ENCODE measurements around the gene MBTD1.

The MBTD1 gene

DNA sequence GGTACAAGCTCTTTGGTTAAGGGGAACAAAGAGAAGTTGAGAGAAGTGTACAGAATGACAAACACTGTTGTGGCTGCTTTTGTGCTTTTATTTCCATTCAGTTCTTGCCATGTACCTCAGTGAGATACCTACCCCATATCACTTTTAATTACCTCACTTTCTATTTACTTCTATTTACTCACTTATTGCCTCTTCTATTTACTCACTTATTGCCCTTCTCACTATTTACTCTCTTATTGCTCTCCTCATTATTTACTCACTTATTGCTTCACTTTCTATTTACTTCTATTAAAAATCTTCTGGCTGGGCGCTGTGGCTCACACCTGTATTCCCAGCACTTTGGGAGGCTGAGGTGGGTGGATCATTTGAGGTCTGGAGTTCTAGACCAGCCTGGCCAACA is 41.9 kb downstream of the MBTD1 start:
- no peak overlapping the region for H3K9ac ChIP-seq (ENCODE audit: low read length)
- no peaks in the 10 kb centered on the region for H3K4me1 ChIP-seq (ENCODE audit: control insufficient read depth, insufficient read depth, low read length)
- H3K9me3 ChIP-seq (ENCODE audit: control insufficient read depth, low read length), result no peaks in the 10 kb centered on the region
- no peaks in the 10 kb centered on the region for H3K36me3 ChIP-seq (ENCODE audit: control insufficient read depth, insufficient read depth, low read length)
- H3K27me3 ChIP-seq (ENCODE audit: control insufficient read depth, insufficient read depth, low read length), result no peaks in the 10 kb centered on the region
- H3K4me3 ChIP-seq (ENCODE audit: low read length), result no peak overlapping the region

DNA sequence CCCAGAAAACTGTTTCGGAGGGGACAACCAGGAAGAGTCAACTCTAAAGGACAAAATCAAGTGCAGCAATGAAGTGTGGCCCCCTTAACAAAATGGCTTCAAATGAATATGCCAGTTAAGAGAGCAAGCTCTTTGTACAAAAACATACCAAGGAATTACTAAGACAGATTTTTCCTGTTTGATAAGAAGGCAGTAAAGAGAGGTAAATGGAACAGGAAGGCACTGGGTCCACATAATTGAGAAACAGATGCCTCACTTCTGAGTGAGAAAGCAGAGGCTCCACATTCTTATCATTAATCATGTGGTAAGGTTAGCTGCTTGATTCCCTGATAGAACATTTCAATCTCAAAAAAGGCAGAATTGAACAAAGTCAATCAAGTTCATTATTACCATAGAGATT is 44.9 kb downstream of the MBTD1 start:
- H3K27me3 ChIP-seq (ENCODE audit: control insufficient read depth, insufficient read depth, low read length), result no peaks in the 10 kb centered on the region
- H3K4me3 ChIP-seq (ENCODE audit: low read length), result no peak overlapping the region
- no peaks in the 10 kb centered on the region for H3K9me3 ChIP-seq (ENCODE audit: control insufficient read depth, low read length)
- H3K4me1 ChIP-seq (ENCODE audit: control insufficient read depth, insufficient read depth, low read length), result no peaks in the 10 kb centered on the region
- no peaks in the 10 kb centered on the region for H3K36me3 ChIP-seq (ENCODE audit: control insufficient read depth, insufficient read depth, low read length)
- no peak overlapping the region for H3K9ac ChIP-seq (ENCODE audit: low read length)

DNA sequence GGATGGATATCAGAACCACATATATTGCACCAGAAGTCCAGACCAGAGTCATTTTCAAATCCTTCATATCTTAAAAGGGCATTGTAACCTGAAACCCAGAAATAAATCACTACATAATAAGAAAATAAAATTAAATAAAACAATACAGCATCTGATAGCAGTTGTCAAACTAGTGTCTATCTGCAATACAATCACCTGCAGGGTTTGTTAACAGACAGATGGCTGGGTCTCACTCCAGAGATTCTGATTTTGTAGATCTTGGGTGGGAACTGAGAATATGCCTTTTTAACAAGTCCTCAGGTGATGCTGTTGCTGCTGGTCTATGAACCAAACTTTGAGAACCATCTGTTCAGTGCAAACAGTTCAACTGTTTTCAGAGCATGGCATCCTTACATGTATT is 56.0 kb downstream of the MBTD1 start:
- Histone ChIP-seq H3K36me3 (ENCODE audit: control insufficient read depth, insufficient read depth, low read length) (peaks cover 3% of the 10 kb centered on the region), H3K4me3 (ENCODE audit: low read length) (no peak overlapping the region), H3K27me3 (ENCODE audit: control insufficient read depth, insufficient read depth, low read length) (no peaks in the 10 kb centered on the region), H3K9ac (ENCODE audit: low read length) (no peak overlapping the region), H3K9me3 (ENCODE audit: control insufficient read depth, low read length) (no peaks in the 10 kb centered on the region), H3K4me1 (ENCODE audit: control insufficient read depth, insufficient read depth, low read length) (no peaks in the 10 kb centered on the region)

DNA sequence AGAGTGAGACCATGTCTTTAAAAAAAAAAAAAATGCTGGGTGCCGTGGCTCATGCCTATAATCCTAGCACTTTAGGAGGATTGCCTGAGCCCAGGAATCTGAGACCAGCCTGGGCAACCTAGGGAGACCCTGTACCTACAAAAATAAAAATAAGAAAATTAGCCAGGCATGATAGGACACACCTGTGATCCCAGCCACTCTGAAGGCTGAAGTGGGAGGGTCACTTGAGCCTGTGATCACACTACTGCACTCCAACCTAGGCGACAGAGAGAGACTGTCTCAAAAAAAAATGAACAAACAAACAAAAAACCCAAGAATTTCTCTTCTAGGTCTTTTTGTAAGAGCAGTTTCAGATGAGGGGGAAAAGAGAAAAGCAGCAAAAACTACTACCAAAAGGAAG is 59.0 kb downstream of the MBTD1 start:
- Histone ChIP-seq H3K9me3 (ENCODE audit: control insufficient read depth, low read length) (no peaks in the 10 kb centered on the region), H3K36me3 (ENCODE audit: control insufficient read depth, insufficient read depth, low read length) (peaks cover 9% of the 10 kb centered on the region), H3K4me1 (ENCODE audit: control insufficient read depth, insufficient read depth, low read length) (no peaks in the 10 kb centered on the region), H3K9ac (ENCODE audit: low read length) (no peak overlapping the region), H3K4me3 (ENCODE audit: low read length) (no peak overlapping the region), H3K27me3 (ENCODE audit: control insufficient read depth, insufficient read depth, low read length) (no peaks in the 10 kb centered on the region)

DNA sequence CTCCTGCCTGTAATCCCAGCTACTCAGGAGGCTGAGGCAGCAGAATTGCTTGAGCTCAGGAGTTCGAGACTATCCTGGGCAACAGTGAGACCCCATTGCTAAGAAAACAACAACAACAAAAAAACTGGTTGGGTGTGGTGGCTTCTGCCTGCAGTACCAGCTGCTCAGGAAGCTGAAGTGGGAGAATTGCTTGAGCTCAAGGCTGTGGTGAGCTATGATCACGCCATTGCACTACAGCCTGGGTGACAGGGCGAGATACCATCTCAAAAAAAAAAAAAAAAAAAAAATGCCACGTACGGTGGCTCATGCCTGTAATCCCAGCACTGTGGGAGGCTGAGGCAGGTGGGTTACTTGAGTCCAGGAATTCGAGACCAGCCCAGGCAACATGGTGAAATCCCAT is 59.6 kb downstream of the MBTD1 start:
- Histone ChIP-seq H3K4me1 (ENCODE audit: control insufficient read depth, insufficient read depth, low read length) (no peaks in the 10 kb centered on the region), H3K9ac (ENCODE audit: low read length) (no peak overlapping the region), H3K27me3 (ENCODE audit: control insufficient read depth, insufficient read depth, low read length) (no peaks in the 10 kb centered on the region), H3K36me3 (ENCODE audit: control insufficient read depth, insufficient read depth, low read length) (peaks cover 9% of the 10 kb centered on the region), H3K9me3 (ENCODE audit: control insufficient read depth, low read length) (no peaks in the 10 kb centered on the region), H3K4me3 (ENCODE audit: low read length) (no peak overlapping the region)

DNA sequence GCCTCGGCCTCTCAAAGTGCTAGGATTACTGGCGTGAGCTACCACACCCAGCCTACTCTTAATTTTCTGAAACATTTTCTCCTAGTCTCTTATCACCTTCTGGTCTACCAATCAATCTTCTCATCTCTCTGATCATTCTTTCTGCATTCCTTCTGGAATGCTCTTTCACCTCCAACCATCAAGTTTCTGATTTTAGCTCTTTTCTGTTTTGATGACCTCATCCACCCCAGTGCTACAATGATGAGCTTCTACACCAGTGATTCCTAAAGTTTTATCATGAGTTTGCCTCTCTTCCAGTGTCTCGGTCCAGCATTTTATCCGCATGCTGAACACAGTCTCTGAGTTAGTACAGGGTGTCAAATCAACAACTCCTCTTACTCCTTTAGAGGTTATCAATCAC is 62.1 kb downstream of the MBTD1 start:
- H3K4me3 ChIP-seq (ENCODE audit: low read length), result no peak overlapping the region
- no peaks in the 10 kb centered on the region for H3K4me1 ChIP-seq (ENCODE audit: control insufficient read depth, insufficient read depth, low read length)
- H3K9me3 ChIP-seq (ENCODE audit: control insufficient read depth, low read length), result no peaks in the 10 kb centered on the region
- H3K9ac ChIP-seq (ENCODE audit: low read length), result no peak overlapping the region
- peaks cover 9% of the 10 kb centered on the region for H3K36me3 ChIP-seq (ENCODE audit: control insufficient read depth, insufficient read depth, low read length)
- no peaks in the 10 kb centered on the region for H3K27me3 ChIP-seq (ENCODE audit: control insufficient read depth, insufficient read depth, low read length)

DNA sequence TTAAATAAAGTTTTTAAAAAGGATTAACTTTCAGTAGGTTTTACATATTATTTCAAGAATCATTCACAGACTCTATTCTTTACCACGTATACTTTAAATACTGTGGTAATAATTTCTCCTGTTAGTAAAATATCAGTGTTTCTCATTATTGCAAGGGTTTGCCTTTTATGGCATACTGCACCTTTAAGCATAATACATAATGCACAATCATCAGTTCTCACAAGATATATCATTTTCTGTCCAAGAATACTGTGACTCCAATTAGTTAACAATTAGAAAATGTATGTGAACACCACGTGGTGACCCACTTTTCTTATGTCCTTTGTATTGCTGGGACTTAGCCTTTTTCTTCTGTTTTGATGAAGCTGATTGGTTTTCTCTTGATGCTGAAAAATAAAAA is 68.0 kb downstream of the MBTD1 start:
- Histone ChIP-seq H3K9ac (ENCODE audit: low read length) (no peak overlapping the region), H3K36me3 (ENCODE audit: control insufficient read depth, insufficient read depth, low read length) (no peaks in the 10 kb centered on the region), H3K9me3 (ENCODE audit: control insufficient read depth, low read length) (no peaks in the 10 kb centered on the region), H3K4me1 (ENCODE audit: control insufficient read depth, insufficient read depth, low read length) (no peaks in the 10 kb centered on the region), H3K4me3 (ENCODE audit: low read length) (no peak overlapping the region), H3K27me3 (ENCODE audit: control insufficient read depth, insufficient read depth, low read length) (no peaks in the 10 kb centered on the region)

DNA sequence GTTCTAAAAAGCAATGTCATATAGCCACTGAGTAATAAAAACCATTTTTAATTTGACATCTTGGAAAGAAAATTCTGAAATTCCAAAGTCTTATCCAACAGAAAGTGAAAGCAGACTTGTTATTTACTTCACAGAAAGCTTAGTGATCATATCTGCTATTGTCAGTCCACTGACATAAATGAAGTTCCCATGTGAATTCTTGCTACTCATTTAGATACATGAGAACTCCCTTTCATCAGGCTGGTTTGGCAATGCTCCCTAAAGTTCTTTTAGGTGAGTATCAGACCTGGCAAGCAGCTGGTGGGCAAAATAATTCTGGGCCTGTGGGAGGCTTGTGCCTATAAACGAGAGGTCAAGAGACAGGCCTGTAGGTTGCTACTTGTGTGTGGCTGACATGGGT is 70.2 kb downstream of the MBTD1 start:
- no peaks in the 10 kb centered on the region for H3K36me3 ChIP-seq (ENCODE audit: control insufficient read depth, insufficient read depth, low read length)
- H3K9me3 ChIP-seq (ENCODE audit: control insufficient read depth, low read length), result no peaks in the 10 kb centered on the region
- no peaks in the 10 kb centered on the region for H3K4me1 ChIP-seq (ENCODE audit: control insufficient read depth, insufficient read depth, low read length)
- no peak overlapping the region for H3K4me3 ChIP-seq (ENCODE audit: low read length)
- no peak overlapping the region for H3K9ac ChIP-seq (ENCODE audit: low read length)
- no peaks in the 10 kb centered on the region for H3K27me3 ChIP-seq (ENCODE audit: control insufficient read depth, insufficient read depth, low read length)

DNA sequence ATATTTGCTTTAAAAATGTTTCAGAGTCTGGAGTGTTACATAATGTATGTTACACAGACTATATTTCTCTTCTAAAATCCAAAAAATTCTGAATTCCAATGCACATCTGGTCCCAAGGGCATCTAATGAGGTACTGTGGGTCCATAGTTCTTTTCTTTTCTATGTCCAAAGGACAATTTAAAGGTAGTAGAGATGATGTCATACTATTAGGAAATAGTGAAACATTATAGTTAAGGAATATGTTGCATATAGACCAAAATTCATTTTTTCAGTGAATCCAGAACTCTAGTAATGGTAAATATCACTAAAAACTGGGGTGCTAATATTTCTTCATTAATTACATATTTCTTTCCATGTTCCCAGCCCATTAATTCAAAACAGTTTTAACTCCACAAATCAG is 70.7 kb downstream of the MBTD1 start:
- no peak overlapping the region for H3K4me3 ChIP-seq (ENCODE audit: low read length)
- H3K4me1 ChIP-seq (ENCODE audit: control insufficient read depth, insufficient read depth, low read length), result no peaks in the 10 kb centered on the region
- H3K9me3 ChIP-seq (ENCODE audit: control insufficient read depth, low read length), result no peaks in the 10 kb centered on the region
- no peaks in the 10 kb centered on the region for H3K36me3 ChIP-seq (ENCODE audit: control insufficient read depth, insufficient read depth, low read length)
- no peaks in the 10 kb centered on the region for H3K27me3 ChIP-seq (ENCODE audit: control insufficient read depth, insufficient read depth, low read length)
- H3K9ac ChIP-seq (ENCODE audit: low read length), result no peak overlapping the region

DNA sequence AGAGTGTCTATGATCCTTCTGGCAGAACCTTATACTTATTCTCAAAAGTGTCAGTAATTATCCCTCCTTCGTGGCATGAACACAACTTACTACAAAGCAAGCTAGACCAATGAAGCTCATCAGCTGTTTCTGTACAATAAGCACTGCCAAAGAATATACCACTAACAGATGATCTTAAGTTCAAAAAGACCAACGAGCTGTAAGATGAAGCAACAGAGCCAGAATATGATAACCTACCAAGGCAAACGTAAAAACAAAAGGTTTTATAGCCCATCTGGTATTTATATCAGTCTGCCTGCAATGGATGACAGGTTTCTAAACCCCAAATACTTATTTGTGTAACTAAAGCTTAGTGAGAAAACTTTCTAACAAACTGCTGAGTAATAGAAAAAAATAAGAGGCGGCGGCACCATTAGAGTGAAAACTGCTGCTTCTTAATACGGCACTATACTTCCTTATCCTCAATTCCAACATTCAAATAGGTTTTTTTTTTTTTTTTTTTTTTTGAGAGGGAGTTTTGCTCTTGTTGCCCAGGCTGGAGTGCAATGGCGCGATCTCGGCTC is 71.5 kb downstream of the MBTD1 start:
- Histone ChIP-seq H3K4me1 (ENCODE audit: control insufficient read depth, insufficient read depth, low read length) (no peaks in the 10 kb centered on the region), H3K9ac (ENCODE audit: low read length) (no peak overlapping the region), H3K27me3 (ENCODE audit: control insufficient read depth, insufficient read depth, low read length) (no peaks in the 10 kb centered on the region), H3K4me3 (ENCODE audit: low read length) (no peak overlapping the region), H3K9me3 (ENCODE audit: control insufficient read depth, low read length) (no peaks in the 10 kb centered on the region), H3K36me3 (ENCODE audit: control insufficient read depth, insufficient read depth, low read length) (no peaks in the 10 kb centered on the region)

DNA sequence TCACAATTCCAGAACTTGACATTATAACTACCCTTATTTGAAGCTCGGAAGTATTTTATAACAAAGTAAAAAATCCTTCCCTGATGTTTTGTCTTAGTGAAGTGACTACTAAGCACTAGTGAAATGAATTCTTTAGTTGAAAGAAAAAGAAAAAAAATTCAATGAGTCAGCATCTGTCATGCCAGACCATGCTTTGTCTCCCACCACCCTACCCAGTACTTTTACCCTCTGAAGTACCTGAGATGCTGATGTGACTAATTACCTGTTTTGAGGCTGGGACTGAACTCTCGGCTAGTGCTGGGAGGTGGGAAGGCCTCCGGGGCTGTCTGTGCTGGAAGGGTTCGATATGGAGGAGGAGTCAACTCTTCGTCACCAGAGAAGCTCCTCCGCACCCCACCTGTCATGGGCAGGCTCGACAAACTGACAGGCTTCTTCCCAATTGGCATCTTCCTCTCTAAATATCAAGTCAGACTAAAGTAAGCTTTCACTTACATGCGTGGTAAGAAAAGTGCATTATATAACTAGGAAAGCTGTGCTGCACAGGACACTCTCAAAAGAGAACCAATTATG is 74.0 kb downstream of the MBTD1 start:
- H3K4me1 ChIP-seq (ENCODE audit: control insufficient read depth, insufficient read depth, low read length), result no peaks in the 10 kb centered on the region
- H3K9me3 ChIP-seq (ENCODE audit: control insufficient read depth, low read length), result no peaks in the 10 kb centered on the region
- H3K27me3 ChIP-seq (ENCODE audit: control insufficient read depth, insufficient read depth, low read length), result no peaks in the 10 kb centered on the region
- no peaks in the 10 kb centered on the region for H3K36me3 ChIP-seq (ENCODE audit: control insufficient read depth, insufficient read depth, low read length)
- no peak overlapping the region for H3K4me3 ChIP-seq (ENCODE audit: low read length)
- no peak overlapping the region for H3K9ac ChIP-seq (ENCODE audit: low read length)

DNA sequence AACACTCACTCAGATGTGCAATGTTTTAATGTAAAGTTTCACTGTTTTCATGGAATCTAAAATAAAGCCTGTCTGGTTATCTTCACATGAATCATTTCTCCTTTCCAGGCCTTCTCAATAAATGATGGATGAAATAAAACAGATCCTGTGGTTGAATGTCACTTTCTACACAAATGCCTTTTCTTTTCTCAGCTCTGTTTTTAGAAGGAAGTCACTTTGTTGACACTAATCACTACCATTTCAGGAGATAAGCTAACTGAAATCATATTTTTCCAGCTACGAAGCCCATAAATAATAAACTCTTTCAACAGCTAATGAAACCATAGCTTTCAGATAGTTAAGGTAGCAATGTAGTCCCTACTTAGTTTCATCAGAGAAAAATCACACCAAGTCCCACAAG is 75.7 kb downstream of the MBTD1 start:
- no peak overlapping the region for H3K4me3 ChIP-seq (ENCODE audit: low read length)
- no peak overlapping the region for H3K9ac ChIP-seq (ENCODE audit: low read length)
- H3K4me1 ChIP-seq (ENCODE audit: control insufficient read depth, insufficient read depth, low read length), result no peaks in the 10 kb centered on the region
- H3K36me3 ChIP-seq (ENCODE audit: control insufficient read depth, insufficient read depth, low read length), result no peaks in the 10 kb centered on the region
- no peaks in the 10 kb centered on the region for H3K9me3 ChIP-seq (ENCODE audit: control insufficient read depth, low read length)
- no peaks in the 10 kb centered on the region for H3K27me3 ChIP-seq (ENCODE audit: control insufficient read depth, insufficient read depth, low read length)

DNA sequence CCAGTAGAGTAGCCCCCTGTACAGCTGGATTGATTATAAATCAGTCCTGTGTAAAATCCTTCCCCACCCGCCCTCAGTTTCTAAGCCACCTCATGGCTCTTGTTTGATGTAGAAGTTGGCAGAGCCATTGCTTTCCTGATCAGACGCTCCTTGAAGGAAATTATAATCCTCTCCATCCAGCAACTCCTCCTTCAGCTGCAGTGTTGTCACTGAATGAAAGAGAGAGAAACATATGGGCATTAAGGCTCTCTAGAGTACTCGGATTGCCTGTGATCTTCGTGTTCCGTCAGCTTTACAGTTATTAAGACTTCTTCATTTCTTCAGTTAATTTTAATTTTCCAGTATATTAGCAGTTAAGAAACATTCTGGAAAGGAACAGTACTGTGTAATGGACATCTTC is 79.4 kb downstream of the MBTD1 start:
- H3K9ac ChIP-seq (ENCODE audit: low read length), result no peak overlapping the region
- no peaks in the 10 kb centered on the region for H3K27me3 ChIP-seq (ENCODE audit: control insufficient read depth, insufficient read depth, low read length)
- no peaks in the 10 kb centered on the region for H3K36me3 ChIP-seq (ENCODE audit: control insufficient read depth, insufficient read depth, low read length)
- H3K9me3 ChIP-seq (ENCODE audit: control insufficient read depth, low read length), result no peaks in the 10 kb centered on the region
- no peaks in the 10 kb centered on the region for H3K4me1 ChIP-seq (ENCODE audit: control insufficient read depth, insufficient read depth, low read length)
- H3K4me3 ChIP-seq (ENCODE audit: low read length), result no peak overlapping the region
